K562 (cell line): Measurements from ENCODE around the gene ADAM10. TPM values are rescaled to one million over a fixed set of nuclear protein-coding genes. Genes with fewer than 3 reads are reported as not detected.

ENCODE experiments used
- ATAC-seq: fragments of 200-7000 bp; cut with Tn5 transposase; 3 replicates; pipeline ENCODE4 v1.9.1; 2020; ENCODE audit warnings: moderate library complexity
- BruUV-seq: library from RNA; stranded (reverse); fragments of 400-500 nt; replicated peaks from 2 replicates; lab custom pipeline; 2021; lab: Mats Ljungman, UMichigan
- CTCF ChIA-PET: fragments of 300-600 bp; formaldehyde crosslinking; extraction: SDS; loops from one replicate; lab custom pipeline; 2021; ENCODE audit warnings: low intra/inter-chr PET ratio; lab: Yijun Ruan, JAX
- POLR2A ChIA-PET: fragments of 300-600, 350-650 bp; sonication (Branson Sonifier 250); formaldehyde crosslinking; extraction: SDS; loops from one replicate; lab custom pipeline; 2021; ENCODE audit warnings: antibody characterized with exemption, inconsistent platforms; lab: Yijun Ruan, JAX
- DNase-seq, 4 experiments: peaks; one replicate each; pipeline versions ENCODE4 v3.0.0 to v3.0.0-alpha.2; 2011 to 2018; ENCODE audit warnings: low spot score in 3 of 4, mixed read lengths in 3 of 4; ENCODE audit errors: extremely low read depth in 1 of 4
- FAIRE-seq: peaks from 2 replicates; lab custom pipeline; 2011; peaks lifted over from hg19 to GRCh38; lab: Jason Lieb, UNC
- H2AFZ ChIP-seq: 2 replicates; pipeline ENCODE4 v1.6.0; 2011; ENCODE audit warnings: low read depth, low read length, control low read depth, inconsistent platforms
- H3K27ac ChIP-seq: fragments of 200-600 bp; 3 replicates; pipeline ENCODE4 v1.8.0; 2011; ENCODE audit warnings: low read depth, mild to moderate bottlenecking, control low read depth, inconsistent platforms, low read length, moderate library complexity, mixed read lengths; ENCODE audit errors: extremely low read depth
- H3K27me3 ChIP-seq, 2 experiments: fragments of 300-600 bp in 1 of 2; 2 replicates in 1 of 2; 3 replicates in 1 of 2; pipeline versions ENCODE4 v1.6.0 to v1.8.0; 2011; ENCODE audit warnings: inconsistent platforms in 2 of 2, low read length in 2 of 2, mild to moderate bottlenecking in 1 of 2, mixed read lengths in 1 of 2, moderate library complexity in 1 of 2; ENCODE audit not compliant: control insufficient read depth in 2 of 2, insufficient read depth in 2 of 2
- H3K36me3 ChIP-seq: fragments of 300-600 bp; 3 replicates; pipeline ENCODE4 v1.8.0; 2011; ENCODE audit warnings: mild to moderate bottlenecking, low read length, inconsistent platforms; ENCODE audit not compliant: control insufficient read depth, insufficient read depth
- H3K4me1 ChIP-seq, 2 experiments: fragments of 200-600 bp in 1 of 2; replicated peaks in 1 of 2; 2 replicates in 1 of 2; 3 replicates in 1 of 2; pipeline versions ENCODE4 v1.5.1 to v1.8.0; 2011; ENCODE audit warnings: inconsistent platforms in 2 of 2, low read length in 2 of 2, mild to moderate bottlenecking in 1 of 2, mixed read lengths in 1 of 2, moderate library complexity in 1 of 2; ENCODE audit not compliant: control insufficient read depth in 2 of 2, insufficient read depth in 2 of 2
- H3K4me2 ChIP-seq: 2 replicates; pipeline ENCODE4 v1.6.1; 2011; ENCODE audit warnings: low read length, control low read depth, inconsistent platforms, mixed read lengths; ENCODE audit not compliant: insufficient read depth
- H3K4me3 ChIP-seq: fragments of 200-600 bp; sonication (generic), shearing (Covaris generic); 2 replicates; pipeline ENCODE4 v1.5.1; 2016; ENCODE audit warnings: control low read depth, inconsistent platforms
- H3K79me2 ChIP-seq: fragments of 200-600 bp; 3 replicates; pipeline ENCODE4 v1.8.0; 2011; ENCODE audit warnings: low read length, inconsistent platforms; ENCODE audit not compliant: control insufficient read depth, insufficient read depth
- H3K9ac ChIP-seq, 2 experiments: 2 replicates each; pipeline versions ENCODE4 v1.6.0 to v1.6.1; 2011; ENCODE audit warnings: low read depth in 2 of 2, low read length in 2 of 2, control low read depth in 1 of 2, inconsistent platforms in 1 of 2, mild to moderate bottlenecking in 1 of 2, mixed read lengths in 1 of 2; ENCODE audit not compliant: insufficient read depth in 1 of 2
- H3K9me1 ChIP-seq: one replicate; pipeline ENCODE4 v1.6.0; 2011; ENCODE audit warnings: inconsistent platforms, mild to moderate bottlenecking, low read length, moderate library complexity; ENCODE audit not compliant: control insufficient read depth, insufficient read depth
- H3K9me3 ChIP-seq: replicated peaks from 2 replicates; pipeline ENCODE4 v1.5.1; 2011; ENCODE audit warnings: low read depth, low read length, inconsistent platforms; ENCODE audit not compliant: control insufficient read depth, insufficient read depth
- H4K20me1 ChIP-seq: replicated peaks from 2 replicates; pipeline ENCODE4 v1.6.1; 2011; ENCODE audit warnings: low read length, inconsistent platforms, mixed read lengths; ENCODE audit not compliant: control insufficient read depth, insufficient read depth
- ARID3A ChIP-seq: IDR thresholded peaks from 2 replicates; pipeline ENCODE4 v1.6.1; 2012; ENCODE audit warnings: low read depth, low read length, improper control_type of control experiment, borderline replicate concordance
- ELK1 ChIP-seq: sonication (generic); formaldehyde crosslinking; IDR thresholded peaks from 2 replicates; pipeline ENCODE4 v1.8.1; 2022; ENCODE audit warnings: missing genetic modification reagents
- FUS ChIP-seq: fragments of 200-400 bp; formaldehyde crosslinking; optimal IDR thresholded peaks from 2 replicates; pipeline ENCODE3; 2017; ENCODE audit warnings: low read depth, low read length
- MCM7 ChIP-seq, 2 experiments: fragments of 450-650 bp; IDR thresholded peaks; 2 replicates each; pipeline ENCODE4 v1.6.1; 2016 to 2018
- MYNN ChIP-seq, 2 experiments: sonication (generic); formaldehyde crosslinking in 1 of 2; IDR thresholded peaks; 2 replicates each; pipeline versions ENCODE4 v1.5.0 to v1.6.1; 2016 to 2020; ENCODE audit warnings: antibody characterized with exemption in 1 of 2, missing genetic modification reagents in 1 of 2
- SNIP1 ChIP-seq: fragments of 450-650 bp; IDR thresholded peaks from 2 replicates; pipeline ENCODE4 v1.7.1; 2017; ENCODE audit warnings: low read depth, mild to moderate bottlenecking
- SP1 ChIP-seq: sonication (generic); formaldehyde crosslinking; IDR thresholded peaks from 2 replicates; pipeline ENCODE4 v1.8.1; 2022; ENCODE audit warnings: mild to moderate bottlenecking, missing genetic modification reagents
- TEAD1 ChIP-seq, 2 experiments: fragments of 450-650 bp in 1 of 2; sonication (generic) in 1 of 2; formaldehyde crosslinking; IDR thresholded peaks; 2 replicates each; pipeline versions ENCODE4 v1.4.0 to v1.8.0; 2020 to 2022; ENCODE audit warnings: mild to moderate bottlenecking in 2 of 2, missing genetic modification reagents in 1 of 2
- WHSC1 ChIP-seq: IDR thresholded peaks from one replicate; pipeline ENCODE4 v1.6.1; 2012; ENCODE audit warnings: low read length, control low read depth, inconsistent platforms
- ZNF740 ChIP-seq, 3 experiments: fragments of 200-800 bp in 1 of 3; sonication (Bioruptor generic) in 1 of 3; sonication (generic) in 1 of 3; formaldehyde crosslinking in 1 of 3; IDR thresholded peaks; 2 replicates each; pipeline versions ENCODE4 v1.6.1 to v1.8.0; 2016 to 2022; ENCODE audit warnings: mild to moderate bottlenecking in 2 of 3, missing compliant biosample characterization in 2 of 3, missing genetic modification characterization in 2 of 3, missing genetic modification reagents in 1 of 3
- WGBS: fragments of 100-300 bp; shearing (Covaris generic); methylation state at CpG from one replicate; pipeline ENCODE4 v1.1.6; 2016; ENCODE audit warnings: low coverage, mixed read lengths; ENCODE audit not compliant: insufficient coverage; ENCODE audit errors: missing lambda C conversion rate; 5-methylcytosine and 5-hydroxymethylcytosine counted together
- in situ Hi-C: fragments of 300-500 bp; cut with MboI; formaldehyde crosslinking; loops from 4 replicates; pipeline ENCODE4 v1.15.0; 2018; ENCODE audit warnings: inconsistent platforms, mixed read lengths
- intact Hi-C: fragments of 100-400 bp; cut with micrococcal nuclease; formaldehyde crosslinking; loops from 2 replicates; pipeline ENCODE4 v1.14.2; 2022
- polyA plus RNA-seq, 8 experiments: library from polyadenylated mRNA; depleted of rRNA in 4 of 8; stranded (reverse) in 5 of 8; unstranded in 3 of 8; fragments of >200 nt; fragmentation: Nextera tagmentation in 2 of 8; fragmentation: Illumina TruSeq in 1 of 8; extraction: Ambion mirVana in 2 of 8; extraction: Trizol in 1 of 8; gene quantifications; 2 replicates each; pipeline versions ENCODE4 v1.2.1 to v1.2.3, GENCODE V29; 2011 to 2014; ENCODE audit warnings: inconsistent platforms in 1 of 8, missing spikeins in 1 of 8
- total RNA-seq, 7 experiments: library from RNA; depleted of rRNA in 6 of 7; stranded (reverse); fragments of >200 nt in 6 of 7; fragmentation: Illumina TruSeq in 2 of 7; extraction: Trizol in 2 of 7; gene quantifications; 2 replicates each; pipeline versions ENCODE4 v1.2.1 to v1.2.3, GENCODE V29; 2011 to 2021; ENCODE audit warnings: low replicate concordance in 1 of 7

The ADAM10 gene
- total and polyA plus RNA-seq, 9 of the 15 experiments (the other 6 are each of a cell fraction or from before 2014, with no cell fraction given), result 11.9 to 152 (median 57.3) TPM

GRCh38 chr15:58590236-58590635, 159.3 kb downstream of the ADAM10 start:
- FAIRE-seq (no peak), DNase-seq (no peak), ATAC-seq (no peak)
- WGBS, result 39% methylated on average over 1 of the region's 1 CpG
- Histone ChIP-seq H3K9me1 (no peaks in the 10 kb centered on the region), H3K27ac (no peak overlapping the region), H2AFZ (no peak overlapping the region), H4K20me1 (no peaks in the 10 kb centered on the region), H3K27me3 (no peaks in the 10 kb centered on the region), H3K4me2 (no peak overlapping the region), H3K4me3 (no peak overlapping the region), H3K9me3 (no peaks in the 10 kb centered on the region), H3K36me3 (peaks cover 5% of the 10 kb centered on the region; the same call in 1 of the 3 replicates), H3K79me2 (no peaks in the 10 kb centered on the region), H3K4me1 (peaks cover 9 to 13% of the 10 kb centered on the region in 2 experiments; a peak in 3 of 5 replicates), H3K9ac (no peak overlapping the region)
- POLR2A ChIA-PET, result interaction anchor here (0.6 to 1.3 kb wide), 5 partner anchors 56 to 269 kb away, joined by 3 to 4 read pairs (median 3); no protein-coding TSS in a partner anchor
- CTCF ChIA-PET, result no interaction called here
- BruUV-seq, result no TSS peak
- intact Hi-C loops (no loop called here), in situ Hi-C loops (no loop called here)
- TF ChIP-seq FUS (no peak), ZNF740 (CRISPR knock-in tag; IDR thresholded peaks at IDR 0.05) (no peak), ZNF740 (tag; IDR thresholded peaks at IDR 0.05) (no peak), SNIP1 (no peak), WHSC1 (no peak), MYNN (IDR thresholded peaks at IDR 0.05) (no peak), MYNN (CRISPR knock-in tag; IDR thresholded peaks at IDR 0.05) (no peak), ARID3A (no peak), MCM7 (IDR thresholded peaks at IDR 0.05) (no peak), SP1 (no peak), TEAD1 (CRISPR knock-in tag; IDR thresholded peaks at IDR 0.05) (no peak), ELK1 (CRISPR knock-in tag) (no peak)
